Left forelimb (tissue), 1 donor: ENCODE results near the gene EFCAB6.

Experiments
- DNase-seq: peaks from one replicate; pipeline ENCODE4 v3.0.0-alpha.2; 2018; ENCODE audit warnings: low spot score

EFCAB6 gene

DNA sequence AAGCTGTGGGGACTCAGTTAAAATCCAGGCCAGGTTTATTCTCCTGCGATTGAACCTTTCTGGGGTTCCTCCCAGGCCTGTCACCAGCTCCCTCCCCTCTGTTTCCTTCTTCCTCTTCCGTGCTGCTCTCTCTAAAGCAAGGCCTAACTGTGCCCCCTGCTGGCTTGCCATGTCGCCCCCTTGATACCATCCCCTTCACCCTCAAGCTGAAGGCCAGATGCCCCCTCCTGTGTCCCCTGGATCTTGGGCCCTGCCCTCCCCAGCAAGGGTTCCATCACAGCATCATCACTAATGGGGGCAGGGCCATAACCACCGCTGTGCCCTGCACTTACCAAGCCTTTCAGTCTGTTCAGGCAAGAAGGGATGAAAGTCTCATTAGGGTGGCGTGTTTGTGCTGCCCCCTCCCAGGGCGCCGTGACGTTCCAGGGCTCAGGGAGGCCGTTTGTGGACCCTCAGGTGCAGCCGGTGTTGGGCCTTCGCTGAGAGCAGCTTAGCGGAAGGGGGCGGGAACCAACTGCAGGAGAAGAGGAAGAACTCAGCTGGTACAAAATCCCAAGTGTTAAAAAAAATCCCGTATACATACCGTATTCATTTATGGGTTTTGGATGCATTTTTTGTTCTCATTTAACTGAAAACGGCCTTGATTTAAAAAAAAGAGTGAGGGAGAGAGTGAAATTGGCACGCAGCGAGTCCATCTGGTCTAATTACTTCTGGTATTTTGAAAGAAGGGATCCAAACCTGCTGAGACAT lies 330.4 kb downstream of the EFCAB6 start:
- DNase-seq: no peak

- DNase-seq: no peak
These were observed 332.1 kb downstream of the EFCAB6 start for GRCh38 chr22:43479962-43480361.

- no peak for DNase-seq
These were observed 332.7 kb downstream of the EFCAB6 start for GRCh38 chr22:43479301-43479950.
